ENCODE measurements around the gene LBX2. TPM values are rescaled to one million over a fixed set of nuclear protein-coding genes. Genes with fewer than 3 reads are reported as not detected.

The LBX2 gene
- polyA plus RNA-seq, 1 experiment = 0.61 TPM

DNA sequence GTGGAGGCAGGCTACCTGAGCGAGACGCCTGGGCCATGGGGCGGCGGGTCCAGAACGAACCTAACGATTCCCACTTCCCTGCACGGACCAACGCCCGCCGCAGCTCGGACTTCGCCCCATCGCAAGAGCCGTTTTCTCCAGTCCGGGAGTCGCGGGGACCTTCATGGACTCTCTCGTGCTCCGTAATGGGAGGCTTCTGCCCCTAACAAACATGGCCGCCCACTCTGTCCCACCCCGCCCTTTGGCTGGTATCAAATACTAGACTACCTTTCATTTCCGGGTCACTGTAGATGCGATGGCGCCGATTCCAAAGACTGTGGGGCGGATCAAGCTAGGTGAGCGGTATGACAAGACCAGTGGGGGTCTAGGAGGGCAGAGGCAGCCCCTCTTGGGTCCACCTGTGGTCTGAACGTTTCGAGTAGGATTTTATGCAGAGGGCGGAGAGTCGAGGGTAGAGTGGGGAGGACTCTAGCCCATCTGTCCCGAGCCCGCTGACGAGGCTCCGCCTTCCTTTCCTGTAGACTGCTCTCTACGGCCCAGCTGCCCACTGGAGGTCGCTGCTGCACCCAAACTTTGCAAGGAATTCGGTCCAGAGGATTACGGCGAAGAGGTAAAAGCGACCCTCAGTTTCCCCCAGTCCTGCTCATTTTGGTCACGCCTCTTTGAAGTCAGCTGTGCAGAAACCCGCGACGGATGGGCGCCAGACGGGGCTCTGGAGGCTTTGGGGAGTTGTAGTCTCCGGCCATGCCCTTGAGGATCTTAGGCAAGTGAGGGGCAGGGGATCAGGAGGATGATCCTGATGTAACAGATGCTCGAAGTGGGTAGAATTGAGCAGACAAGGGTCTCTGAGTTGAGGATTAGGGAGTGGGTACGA is 16.4 kb downstream of the LBX2 start, which contains the start of the genes CCDC142 and TTC31:
TSS of gene CCDC142 (minus strand) at position 198 of the 874 bp plus-strand sequence. CDS start at position 37, 161 bp downstream.
TSS of gene TTC31 (plus strand) at position 281 of the 874 bp plus-strand sequence. CDS start at position 296, 15 bp downstream.
- POLR2A ChIA-PET = interaction anchor here (0.6 kb wide), 1 partner anchor 14 kb away, joined by 5 read pairs; no protein-coding TSS in a partner anchor

DNA sequence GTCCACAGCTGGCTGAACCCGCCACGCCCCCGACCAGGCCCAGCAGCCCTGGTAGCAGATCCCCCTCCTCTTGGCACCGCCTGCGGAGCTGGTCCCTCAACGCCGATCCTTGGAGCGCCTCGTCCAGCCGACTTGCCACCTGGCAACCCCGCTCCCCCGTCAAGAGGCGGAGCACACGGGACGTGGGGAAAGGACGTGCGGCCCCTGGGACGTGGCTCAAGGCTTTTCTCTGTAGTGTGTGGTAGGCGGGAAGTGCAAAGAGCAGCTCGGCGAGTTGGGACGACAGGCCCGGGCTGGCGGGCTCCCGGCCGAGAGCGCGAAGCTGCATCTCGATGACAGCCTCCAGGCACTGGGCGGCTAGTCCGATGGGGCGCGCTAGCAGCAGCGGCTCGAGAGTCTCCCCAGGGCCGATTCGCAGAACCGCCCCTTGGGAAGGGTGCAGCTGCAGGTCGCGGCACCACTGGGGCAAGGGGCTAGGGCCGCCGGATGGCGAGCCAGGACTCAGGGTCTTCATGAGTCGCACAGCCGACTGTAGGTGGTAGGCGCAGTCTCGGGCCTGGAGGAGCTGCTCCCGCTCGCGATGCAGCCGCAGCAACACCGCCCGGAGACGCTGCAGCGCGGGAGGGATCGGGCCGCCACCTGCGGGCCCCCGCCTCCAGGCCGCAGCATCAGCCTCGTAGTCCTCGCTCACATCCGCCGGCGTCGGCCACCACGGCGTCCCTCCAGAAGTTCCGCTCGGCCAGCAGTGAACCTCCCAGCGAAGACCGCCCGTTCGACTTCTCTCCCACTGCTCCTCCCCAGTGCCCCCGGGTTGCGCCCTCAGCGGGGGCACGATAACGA is 17.2 kb downstream of the LBX2 start:
- TF ChIP-seq, protein P1, sequence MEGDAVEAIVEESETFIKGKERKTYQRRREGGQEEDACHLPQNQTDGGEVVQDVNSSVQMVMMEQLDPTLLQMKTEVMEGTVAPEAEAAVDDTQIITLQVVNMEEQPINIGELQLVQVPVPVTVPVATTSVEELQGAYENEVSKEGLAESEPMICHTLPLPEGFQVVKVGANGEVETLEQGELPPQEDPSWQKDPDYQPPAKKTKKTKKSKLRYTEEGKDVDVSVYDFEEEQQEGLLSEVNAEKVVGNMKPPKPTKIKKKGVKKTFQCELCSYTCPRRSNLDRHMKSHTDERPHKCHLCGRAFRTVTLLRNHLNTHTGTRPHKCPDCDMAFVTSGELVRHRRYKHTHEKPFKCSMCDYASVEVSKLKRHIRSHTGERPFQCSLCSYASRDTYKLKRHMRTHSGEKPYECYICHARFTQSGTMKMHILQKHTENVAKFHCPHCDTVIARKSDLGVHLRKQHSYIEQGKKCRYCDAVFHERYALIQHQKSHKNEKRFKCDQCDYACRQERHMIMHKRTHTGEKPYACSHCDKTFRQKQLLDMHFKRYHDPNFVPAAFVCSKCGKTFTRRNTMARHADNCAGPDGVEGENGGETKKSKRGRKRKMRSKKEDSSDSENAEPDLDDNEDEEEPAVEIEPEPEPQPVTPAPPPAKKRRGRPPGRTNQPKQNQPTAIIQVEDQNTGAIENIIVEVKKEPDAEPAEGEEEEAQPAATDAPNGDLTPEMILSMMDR (IDR thresholded peaks at IDR 0.05; ENCODE audit: insufficient read depth, low read depth, low read length) = no peak
- CTCF ChIA-PET = interaction anchor here (0.8 to 8.1 kb wide), 19 partner anchors 9 to 147 kb away, joined by 3 to 149 read pairs (median 5); partner anchors contain the start of genes INO80B, LBX2 and MRPL53
- POLR2A ChIA-PET = no interaction called here
- H3K4me3 ChIP-seq (ENCODE audit: low read depth, low read length) = peak overlapping the region; percentile 91
- no peak for DNase-seq (ENCODE audit: low read depth)
- H3K36me3 ChIP-seq (ENCODE audit: control insufficient read depth, insufficient read depth, low read length) = peaks cover 8% of the 10 kb centered on the region
- H3K27me3 ChIP-seq (ENCODE audit: control insufficient read depth, insufficient read depth, low read length) = no peaks in the 10 kb centered on the region

More for the DNA sequence above, 16.4 kb downstream of the LBX2 start, which contains the start of the genes CCDC142 and TTC31:
- H3K36me3 ChIP-seq (ENCODE audit: control insufficient read depth, insufficient read depth, low read length) = peaks cover 4% of the 10 kb centered on the region
- peak within 1 kb of the TSS; percentile 91 for H3K4me3 ChIP-seq (ENCODE audit: low read depth, low read length)
- peak; percentile 74 for DNase-seq (ENCODE audit: low read depth)
- TF ChIP-seq, protein P1 (IDR thresholded peaks at IDR 0.05; ENCODE audit: insufficient read depth, low read depth, low read length) = peak; percentile 92
- CTCF ChIA-PET = interaction anchor here (0.8 to 8.1 kb wide), 21 partner anchors 10 to 148 kb away, joined by 3 to 149 read pairs (median 5); partner anchors contain the start of genes INO80B, LBX2 and MRPL53
- no peaks in the 10 kb centered on the region for H3K27me3 ChIP-seq (ENCODE audit: control insufficient read depth, insufficient read depth, low read length)

DNA sequence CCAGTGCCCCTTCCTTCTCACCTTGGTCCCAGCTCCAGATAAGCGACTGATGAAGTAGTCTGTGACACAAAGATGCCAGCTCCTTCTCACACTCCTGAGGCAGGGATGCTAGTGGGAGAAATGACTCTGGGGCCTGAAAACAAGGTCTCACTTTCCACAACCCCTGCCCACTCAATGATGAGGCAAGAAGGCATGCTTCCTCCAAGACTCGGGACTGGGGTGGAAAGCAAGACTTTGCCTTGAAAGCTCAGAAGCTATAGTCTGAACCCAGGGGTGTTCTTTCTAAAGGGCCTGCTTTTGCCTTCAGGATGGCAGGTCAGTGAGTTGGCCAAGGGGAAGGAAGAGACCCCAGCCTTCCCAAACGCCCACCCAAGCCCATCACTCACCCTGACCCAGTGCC is 18.0 kb downstream of the LBX2 start:
- DNase-seq (ENCODE audit: low read depth) = no peak
- Histone ChIP-seq H3K27me3 (ENCODE audit: control insufficient read depth, insufficient read depth, low read length) (no peaks in the 10 kb centered on the region), H3K36me3 (ENCODE audit: control insufficient read depth, insufficient read depth, low read length) (peaks cover 8% of the 10 kb centered on the region), H3K4me3 (ENCODE audit: low read depth, low read length) (peak overlapping the region; percentile 91)
- TF ChIP-seq, protein P1 (IDR thresholded peaks at IDR 0.05; ENCODE audit: insufficient read depth, low read depth, low read length) = no peak
- ChIA-PET CTCF (interaction anchor here (1.4 to 8.1 kb wide), 7 partner anchors 8 to 146 kb away, joined by 3 to 149 read pairs (median 10); partner anchors contain the start of gene MRPL53), POLR2A (no interaction called here)

DNA sequence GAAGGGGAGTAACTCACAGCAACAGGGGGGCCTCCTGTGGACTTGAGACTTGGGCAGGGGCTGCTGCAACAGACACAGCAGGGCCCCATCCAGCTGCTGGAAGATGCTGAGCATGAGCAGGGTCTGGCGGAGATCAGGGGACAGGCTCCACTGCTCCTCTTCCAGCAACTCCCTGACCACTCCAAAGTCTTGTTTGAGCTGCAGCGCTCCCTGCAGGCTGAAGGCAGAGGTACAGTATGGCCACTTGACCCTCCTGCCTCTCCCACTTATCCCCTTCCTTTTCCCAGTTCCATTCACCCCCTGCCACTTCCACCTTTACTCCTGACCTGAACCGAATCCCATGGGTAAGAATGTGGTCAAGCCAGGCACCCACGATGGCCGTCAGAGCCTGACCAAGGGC is 24.5 kb downstream of the LBX2 start:
- ChIA-PET POLR2A (no interaction called here), CTCF (interaction anchor here (1.1 to 2.7 kb wide), 3 partner anchors 7 to 111 kb away, joined by 3 to 10 read pairs (median 3); partner anchors contain the start of genes CCDC142 and TTC31)
- TF ChIP-seq, protein P1 (IDR thresholded peaks at IDR 0.05; ENCODE audit: insufficient read depth, low read depth, low read length) = peak; percentile 17; the same call in 1 of the 2 replicates
- H3K36me3 ChIP-seq (ENCODE audit: control insufficient read depth, insufficient read depth, low read length) = peaks cover 17% of the 10 kb centered on the region
- H3K27me3 ChIP-seq (ENCODE audit: control insufficient read depth, insufficient read depth, low read length) = no peaks in the 10 kb centered on the region
- no peak overlapping the region for H3K4me3 ChIP-seq (ENCODE audit: low read depth, low read length)
- DNase-seq (ENCODE audit: low read depth) = no peak

Data from BJ (cell line).